Endothelial cell (in vitro differentiated cells): Measurements from ENCODE around the gene SSH2. TPM values are rescaled to one million over a fixed set of nuclear protein-coding genes. Genes with fewer than 3 reads are reported as not detected.
A peak's percentile ranks its signal among the peaks of the same experiment; 100 is the strongest.

Experiments
- DNase-seq: peaks from one replicate; pipeline ENCODE4 v3.0.0; 2021; ENCODE audit warnings: low spot score
- H3K27ac Mint-ChIP-seq: one replicate; pipeline ENCODE4 v1.8.0; 2021; ENCODE audit warnings: mixed read lengths, inconsistent platforms; ENCODE audit not compliant: unreplicated experiment
- H3K27me3 Mint-ChIP-seq: one replicate; pipeline ENCODE4 v1.8.0; 2021; ENCODE audit warnings: mild to moderate bottlenecking, moderate library complexity, mixed read lengths, inconsistent platforms; ENCODE audit not compliant: unreplicated experiment
- H3K36me3 Mint-ChIP-seq: one replicate; pipeline ENCODE4 v1.8.0; 2021; ENCODE audit warnings: mild to moderate bottlenecking, low read depth, mixed read lengths, inconsistent platforms; ENCODE audit not compliant: unreplicated experiment
- H3K4me1 Mint-ChIP-seq: one replicate; pipeline ENCODE4 v1.8.0; 2021; ENCODE audit warnings: mild to moderate bottlenecking, mixed read lengths, inconsistent platforms; ENCODE audit not compliant: unreplicated experiment
- H3K4me3 Mint-ChIP-seq: one replicate; pipeline ENCODE4 v1.8.0; 2021; ENCODE audit warnings: mild to moderate bottlenecking, mixed read lengths, inconsistent platforms; ENCODE audit not compliant: unreplicated experiment
- H3K9me3 Mint-ChIP-seq: one replicate; pipeline ENCODE4 v1.8.0; 2021; ENCODE audit warnings: mixed read lengths, inconsistent platforms; ENCODE audit not compliant: unreplicated experiment
- total RNA-seq: library from RNA; stranded (reverse); fragmentation: NEBNext Ultra II Directional; extraction: Animal tissue kit (Norgen Biotek cat#: 25700); gene quantifications from one replicate; pipeline ENCODE4 v1.2.1, GENCODE V29; 2021; ENCODE audit not compliant: unreplicated experiment
- TF ChIP-seq, protein P1 (sequence below): fragments of 200-600 bp; sonication (generic); IDR thresholded peaks from one replicate; pipeline ENCODE4 v1.5.0; 2021; ENCODE audit warnings: antibody characterized with exemption; ENCODE audit not compliant: unreplicated experiment

SSH2 gene
- total RNA-seq, 1 donor from 2014 or later: 81.2 TPM

DNA sequence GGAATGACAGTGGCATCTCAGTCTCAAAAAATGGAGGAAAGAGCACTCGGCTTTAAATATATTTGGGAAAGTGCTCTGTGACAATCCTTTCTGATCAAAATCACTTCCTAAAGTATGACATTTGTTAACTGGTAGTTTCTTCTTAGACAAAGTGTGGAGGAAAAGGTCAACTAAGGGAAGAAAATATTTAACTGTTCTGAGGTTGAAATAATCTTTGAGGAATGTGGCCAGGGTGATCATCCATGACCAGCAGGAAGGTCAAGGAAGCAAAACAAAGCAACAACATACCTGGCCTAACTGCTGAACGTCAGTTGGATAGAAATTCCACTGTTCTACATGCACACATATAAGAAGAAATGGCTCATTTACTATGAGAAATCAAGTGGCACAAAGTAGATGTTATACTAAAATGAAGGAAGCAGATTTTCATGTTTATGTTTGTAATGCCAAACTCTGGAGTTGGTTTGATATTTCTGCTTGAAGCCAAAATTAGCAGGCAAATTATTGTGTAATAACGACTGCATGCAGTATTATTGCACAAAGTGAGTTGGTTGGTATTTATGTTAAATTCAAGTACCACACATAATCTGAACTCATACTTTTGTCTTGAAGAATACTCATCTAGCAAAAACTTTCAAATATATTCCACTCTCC is 220.0 kb downstream of the SSH2 start:
- peaks cover 6% of the 10 kb centered on the region for H3K27me3 Mint-ChIP-seq
- H3K4me3 Mint-ChIP-seq: peak overlapping the region; percentile 24
- DNase-seq: no peak
- H3K9me3 Mint-ChIP-seq: no peaks in the 10 kb centered on the region
- H3K27ac Mint-ChIP-seq: peak overlapping the region; percentile 70
- peaks cover 6% of the 10 kb centered on the region for H3K36me3 Mint-ChIP-seq
- TF ChIP-seq, protein P1, sequence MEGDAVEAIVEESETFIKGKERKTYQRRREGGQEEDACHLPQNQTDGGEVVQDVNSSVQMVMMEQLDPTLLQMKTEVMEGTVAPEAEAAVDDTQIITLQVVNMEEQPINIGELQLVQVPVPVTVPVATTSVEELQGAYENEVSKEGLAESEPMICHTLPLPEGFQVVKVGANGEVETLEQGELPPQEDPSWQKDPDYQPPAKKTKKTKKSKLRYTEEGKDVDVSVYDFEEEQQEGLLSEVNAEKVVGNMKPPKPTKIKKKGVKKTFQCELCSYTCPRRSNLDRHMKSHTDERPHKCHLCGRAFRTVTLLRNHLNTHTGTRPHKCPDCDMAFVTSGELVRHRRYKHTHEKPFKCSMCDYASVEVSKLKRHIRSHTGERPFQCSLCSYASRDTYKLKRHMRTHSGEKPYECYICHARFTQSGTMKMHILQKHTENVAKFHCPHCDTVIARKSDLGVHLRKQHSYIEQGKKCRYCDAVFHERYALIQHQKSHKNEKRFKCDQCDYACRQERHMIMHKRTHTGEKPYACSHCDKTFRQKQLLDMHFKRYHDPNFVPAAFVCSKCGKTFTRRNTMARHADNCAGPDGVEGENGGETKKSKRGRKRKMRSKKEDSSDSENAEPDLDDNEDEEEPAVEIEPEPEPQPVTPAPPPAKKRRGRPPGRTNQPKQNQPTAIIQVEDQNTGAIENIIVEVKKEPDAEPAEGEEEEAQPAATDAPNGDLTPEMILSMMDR: no peak
- peaks cover 49% of the 10 kb centered on the region for H3K4me1 Mint-ChIP-seq

DNA sequence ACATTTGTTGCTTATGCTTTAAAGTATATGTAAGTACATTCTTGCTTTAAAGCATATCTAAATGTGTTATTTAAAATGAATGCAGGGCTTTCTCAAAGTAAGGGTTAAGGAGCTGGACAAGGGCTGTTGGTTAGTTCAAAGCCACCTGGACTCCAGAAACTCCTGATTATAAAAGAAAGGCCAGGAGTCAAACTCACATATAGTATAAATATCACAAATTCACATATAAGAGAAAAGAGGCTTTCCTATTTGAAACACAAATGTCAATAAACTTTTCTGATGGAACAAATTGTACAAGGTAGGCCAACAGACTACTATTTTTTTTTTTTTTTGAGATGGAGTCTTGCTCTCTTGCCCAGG is 222.8 kb downstream of the SSH2 start:
- Mint-ChIP-seq H3K4me1 (peaks cover 37% of the 10 kb centered on the region), H3K27me3 (peaks cover 3% of the 10 kb centered on the region), H3K27ac (no peak overlapping the region), H3K9me3 (no peaks in the 10 kb centered on the region), H3K36me3 (peaks cover 12% of the 10 kb centered on the region), H3K4me3 (no peak overlapping the region)
- no peak for DNase-seq
- TF ChIP-seq, protein P1: no peak

DNA sequence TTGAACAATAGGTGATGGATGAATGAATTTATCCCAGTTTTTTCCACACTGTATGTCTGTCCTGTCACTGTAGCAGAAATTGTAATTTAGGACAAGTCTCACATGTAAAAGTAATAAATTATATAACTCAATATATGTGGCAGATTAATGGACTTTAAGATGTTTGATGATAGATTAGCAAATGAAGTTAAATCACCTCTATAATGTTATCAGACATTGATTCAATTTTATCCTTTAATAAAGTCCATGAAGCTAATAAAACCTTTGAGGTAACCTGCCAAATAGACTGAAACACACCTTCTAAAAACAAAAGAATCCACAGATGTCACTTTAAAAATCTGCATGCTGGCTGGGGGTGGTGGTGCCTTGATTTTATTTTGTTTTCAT is 224.0 kb downstream of the SSH2 start:
- peaks cover 6% of the 10 kb centered on the region for H3K36me3 Mint-ChIP-seq
- H3K9me3 Mint-ChIP-seq: no peaks in the 10 kb centered on the region
- TF ChIP-seq, protein P1: no peak
- peak overlapping the region; percentile 81 for H3K27ac Mint-ChIP-seq
- H3K27me3 Mint-ChIP-seq: peaks cover 3% of the 10 kb centered on the region
- no peak for DNase-seq
- no peak overlapping the region for H3K4me3 Mint-ChIP-seq
- H3K4me1 Mint-ChIP-seq: peaks cover 26% of the 10 kb centered on the region

DNA sequence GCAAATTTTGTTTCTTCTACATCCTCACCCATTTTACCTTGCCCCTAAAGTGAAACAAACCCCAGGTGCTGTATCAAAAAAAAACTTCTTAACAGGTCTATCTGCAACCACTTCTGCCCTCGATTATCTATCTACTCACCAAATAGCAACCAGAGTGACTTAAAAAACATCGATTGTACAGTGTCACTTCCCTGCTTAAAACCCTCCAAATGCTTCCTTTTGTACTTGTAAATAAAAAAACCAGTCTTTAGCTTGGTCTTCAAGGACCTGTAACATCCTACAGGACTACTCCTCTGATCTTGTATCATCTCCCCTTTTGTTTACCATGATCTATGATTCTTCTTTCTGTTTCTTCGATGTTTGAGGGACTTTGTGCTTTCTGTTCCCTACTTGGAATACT is 224.6 kb downstream of the SSH2 start:
- H3K4me1 Mint-ChIP-seq: peaks cover 19% of the 10 kb centered on the region
- no peak overlapping the region for H3K27ac Mint-ChIP-seq
- TF ChIP-seq, protein P1: no peak
- H3K9me3 Mint-ChIP-seq: no peaks in the 10 kb centered on the region
- peaks cover 9% of the 10 kb centered on the region for H3K36me3 Mint-ChIP-seq
- no peak for DNase-seq
- peaks cover 3% of the 10 kb centered on the region for H3K27me3 Mint-ChIP-seq
- no peak overlapping the region for H3K4me3 Mint-ChIP-seq

DNA sequence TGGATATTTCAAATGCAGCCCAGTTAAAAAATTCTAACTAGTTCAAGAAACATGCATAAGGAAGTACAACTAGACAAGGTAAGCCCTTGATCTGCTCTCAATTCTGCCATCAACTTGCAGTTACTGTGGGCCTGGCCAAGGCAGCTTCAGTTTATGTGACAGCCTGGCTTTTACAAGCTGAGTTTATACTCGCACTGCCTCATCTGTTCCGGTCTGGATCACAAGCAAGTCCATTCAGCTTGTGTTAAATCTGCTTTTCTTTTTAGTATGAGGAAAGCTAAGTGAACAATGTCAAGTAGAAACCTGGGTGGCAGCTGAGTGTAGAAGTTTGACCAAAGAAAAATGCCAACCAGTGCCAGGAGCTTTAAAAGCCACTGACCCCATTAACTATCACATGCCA is 230.7 kb downstream of the SSH2 start:
- no peak overlapping the region for H3K27ac Mint-ChIP-seq
- TF ChIP-seq, protein P1: no peak
- no peaks in the 10 kb centered on the region for H3K4me1 Mint-ChIP-seq
- no peaks in the 10 kb centered on the region for H3K27me3 Mint-ChIP-seq
- H3K9me3 Mint-ChIP-seq: no peaks in the 10 kb centered on the region
- no peak for DNase-seq
- H3K4me3 Mint-ChIP-seq: no peak overlapping the region
- peaks cover 17% of the 10 kb centered on the region for H3K36me3 Mint-ChIP-seq
